ENCODE data around the gene UST. TPM values are rescaled to one million over a fixed set of nuclear protein-coding genes. Genes with fewer than 3 reads are reported as not detected.

The UST gene
- total RNA-seq, 2 donors from 2014 or later: 1.1 to 2.7 TPM

DNA sequence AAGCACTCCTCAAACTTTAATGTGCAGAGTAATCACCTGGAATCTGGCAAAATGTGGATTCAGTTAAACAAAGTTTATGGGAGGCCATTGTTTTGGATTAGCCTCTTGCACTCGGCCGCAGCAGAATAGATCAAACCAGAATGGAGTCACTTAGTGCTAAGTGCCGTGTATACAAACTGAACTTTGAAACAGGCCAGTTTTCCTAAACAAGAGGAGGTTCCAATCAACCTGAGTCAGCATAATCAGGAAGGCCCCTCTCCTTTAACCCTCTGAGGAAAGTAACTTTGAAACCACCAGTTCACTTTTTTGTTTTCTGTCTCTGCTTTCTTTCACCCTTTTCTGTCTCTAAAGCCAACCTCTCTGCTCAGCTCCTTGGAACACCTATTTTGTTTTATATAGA lies 92.2 kb downstream of the UST start:
- no peak for DNase-seq

DNA sequence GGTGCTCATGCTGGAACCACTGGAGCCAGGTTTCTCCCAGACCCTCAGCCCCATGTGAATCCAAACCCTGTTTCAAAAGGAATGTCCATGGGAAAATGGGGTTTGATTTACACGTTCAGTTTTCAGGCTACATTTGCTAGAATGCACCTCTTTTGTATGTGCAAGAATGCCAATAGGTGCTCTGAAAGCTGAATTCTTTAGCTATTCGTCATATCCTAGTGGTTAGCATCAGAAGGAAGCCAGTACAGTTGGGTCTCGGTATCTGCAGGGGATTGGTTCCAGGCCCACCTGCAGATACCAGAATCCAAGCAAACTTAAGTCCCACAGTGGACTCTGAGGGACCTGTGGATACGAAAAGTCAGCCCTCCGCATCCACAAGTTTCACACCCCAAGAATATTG lies 93.4 kb downstream of the UST start:
- Histone ChIP-seq H3K4me3 (no peak overlapping the region), H3K27ac (no peak overlapping the region), H3K36me3 (no peaks in the 10 kb centered on the region), H3K9me3 (no peaks in the 10 kb centered on the region), H3K4me1 (no peaks in the 10 kb centered on the region), H3K9ac (ENCODE audit: low read depth in 2 of 2, low read length in 2 of 2) (no peak overlapping the region), H3K27me3 (no peaks in the 10 kb centered on the region)
- intact Hi-C loops (cut with DNase I): no loop called here
- DNase-seq: no peak
- TF ChIP-seq, protein P1, sequence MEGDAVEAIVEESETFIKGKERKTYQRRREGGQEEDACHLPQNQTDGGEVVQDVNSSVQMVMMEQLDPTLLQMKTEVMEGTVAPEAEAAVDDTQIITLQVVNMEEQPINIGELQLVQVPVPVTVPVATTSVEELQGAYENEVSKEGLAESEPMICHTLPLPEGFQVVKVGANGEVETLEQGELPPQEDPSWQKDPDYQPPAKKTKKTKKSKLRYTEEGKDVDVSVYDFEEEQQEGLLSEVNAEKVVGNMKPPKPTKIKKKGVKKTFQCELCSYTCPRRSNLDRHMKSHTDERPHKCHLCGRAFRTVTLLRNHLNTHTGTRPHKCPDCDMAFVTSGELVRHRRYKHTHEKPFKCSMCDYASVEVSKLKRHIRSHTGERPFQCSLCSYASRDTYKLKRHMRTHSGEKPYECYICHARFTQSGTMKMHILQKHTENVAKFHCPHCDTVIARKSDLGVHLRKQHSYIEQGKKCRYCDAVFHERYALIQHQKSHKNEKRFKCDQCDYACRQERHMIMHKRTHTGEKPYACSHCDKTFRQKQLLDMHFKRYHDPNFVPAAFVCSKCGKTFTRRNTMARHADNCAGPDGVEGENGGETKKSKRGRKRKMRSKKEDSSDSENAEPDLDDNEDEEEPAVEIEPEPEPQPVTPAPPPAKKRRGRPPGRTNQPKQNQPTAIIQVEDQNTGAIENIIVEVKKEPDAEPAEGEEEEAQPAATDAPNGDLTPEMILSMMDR (IDR thresholded peaks at IDR 0.05): no peak

More for the DNA sequence above, 92.2 kb downstream of the UST start:
- intact Hi-C loops (cut with DNase I): no loop called here
- TF ChIP-seq, protein P1 (IDR thresholded peaks at IDR 0.05): no peak
- Histone ChIP-seq H3K27ac (no peak overlapping the region), H3K9me3 (no peaks in the 10 kb centered on the region), H3K4me3 (no peak overlapping the region), H3K9ac (ENCODE audit: low read depth in 2 of 2, low read length in 2 of 2) (no peak overlapping the region), H3K27me3 (no peaks in the 10 kb centered on the region), H3K36me3 (no peaks in the 10 kb centered on the region), H3K4me1 (no peaks in the 10 kb centered on the region)

DNA sequence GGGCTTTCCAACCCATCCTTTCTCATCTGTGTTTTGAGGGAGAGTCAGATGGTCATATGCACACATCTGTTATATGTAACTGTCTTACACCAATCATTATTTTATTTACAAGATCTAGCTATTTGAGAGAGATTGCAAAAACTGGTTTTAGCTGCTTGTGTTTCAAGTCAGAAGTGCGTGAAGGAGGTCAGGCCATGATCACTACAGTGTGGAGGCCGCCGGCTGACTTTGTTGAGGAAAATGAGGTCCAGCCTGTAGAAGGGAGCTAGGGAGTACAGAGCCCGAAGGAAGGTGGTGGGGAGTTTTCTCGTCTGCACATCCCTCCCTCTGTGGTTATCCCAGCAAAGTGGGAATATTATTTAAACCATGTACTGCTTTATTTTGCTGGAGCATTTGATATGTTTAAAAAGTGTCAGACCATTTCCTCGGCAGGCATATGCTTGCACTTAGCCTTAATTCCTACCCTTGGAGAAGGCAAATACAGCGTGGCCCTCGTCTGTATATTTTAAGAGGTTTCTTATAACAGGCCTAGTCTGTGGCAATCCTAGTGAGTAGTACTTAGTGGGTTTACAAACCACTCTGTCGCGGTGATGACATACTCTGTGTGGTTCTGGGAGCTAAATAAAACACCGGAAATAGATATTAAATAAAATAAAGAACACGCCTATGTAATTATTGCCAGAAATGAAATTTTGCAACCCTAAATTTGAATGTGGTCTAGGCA lies 95.6 kb downstream of the UST start:
- no peak overlapping the region for H3K9ac ChIP-seq (ENCODE audit: low read depth in 2 of 2, low read length in 2 of 2)
- no peak for DNase-seq
- H3K4me1 ChIP-seq: no peaks in the 10 kb centered on the region
- no peaks in the 10 kb centered on the region for H3K36me3 ChIP-seq
- H3K4me3 ChIP-seq: no peak overlapping the region
- intact Hi-C loops (cut with DNase I): no loop called here
- TF ChIP-seq, protein P1 (IDR thresholded peaks at IDR 0.05): no peak
- no peaks in the 10 kb centered on the region for H3K27me3 ChIP-seq
- no peak overlapping the region for H3K27ac ChIP-seq
- no peaks in the 10 kb centered on the region for H3K9me3 ChIP-seq

DNA sequence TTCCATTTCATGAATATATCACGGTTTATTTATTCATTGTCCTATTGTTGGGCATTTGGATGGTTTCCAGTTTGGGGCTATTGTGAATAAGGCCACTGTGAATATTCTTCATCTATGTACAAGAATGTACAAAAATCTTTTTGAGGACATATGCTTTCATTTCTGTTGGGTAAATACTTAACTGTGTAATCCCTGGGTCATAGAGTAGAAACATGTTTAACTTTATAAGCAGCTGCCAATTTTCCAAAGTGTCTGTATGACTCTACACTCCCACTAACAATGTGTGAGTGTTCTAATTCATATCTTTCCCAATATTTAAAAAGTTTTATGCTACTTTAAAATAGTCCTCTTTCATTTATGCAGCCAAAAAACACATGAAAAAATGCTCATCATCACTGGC lies 98.6 kb downstream of the UST start:
- TF ChIP-seq, protein P1 (IDR thresholded peaks at IDR 0.05): no peak
- no peaks in the 10 kb centered on the region for H3K9me3 ChIP-seq
- H3K27me3 ChIP-seq: no peaks in the 10 kb centered on the region
- no peak overlapping the region for H3K4me3 ChIP-seq
- H3K36me3 ChIP-seq: no peaks in the 10 kb centered on the region
- no peak overlapping the region for H3K27ac ChIP-seq
- intact Hi-C loops (cut with DNase I): no loop called here
- no peak for DNase-seq
- H3K9ac ChIP-seq (ENCODE audit: low read depth in 2 of 2, low read length in 2 of 2): no peak overlapping the region
- no peaks in the 10 kb centered on the region for H3K4me1 ChIP-seq

DNA sequence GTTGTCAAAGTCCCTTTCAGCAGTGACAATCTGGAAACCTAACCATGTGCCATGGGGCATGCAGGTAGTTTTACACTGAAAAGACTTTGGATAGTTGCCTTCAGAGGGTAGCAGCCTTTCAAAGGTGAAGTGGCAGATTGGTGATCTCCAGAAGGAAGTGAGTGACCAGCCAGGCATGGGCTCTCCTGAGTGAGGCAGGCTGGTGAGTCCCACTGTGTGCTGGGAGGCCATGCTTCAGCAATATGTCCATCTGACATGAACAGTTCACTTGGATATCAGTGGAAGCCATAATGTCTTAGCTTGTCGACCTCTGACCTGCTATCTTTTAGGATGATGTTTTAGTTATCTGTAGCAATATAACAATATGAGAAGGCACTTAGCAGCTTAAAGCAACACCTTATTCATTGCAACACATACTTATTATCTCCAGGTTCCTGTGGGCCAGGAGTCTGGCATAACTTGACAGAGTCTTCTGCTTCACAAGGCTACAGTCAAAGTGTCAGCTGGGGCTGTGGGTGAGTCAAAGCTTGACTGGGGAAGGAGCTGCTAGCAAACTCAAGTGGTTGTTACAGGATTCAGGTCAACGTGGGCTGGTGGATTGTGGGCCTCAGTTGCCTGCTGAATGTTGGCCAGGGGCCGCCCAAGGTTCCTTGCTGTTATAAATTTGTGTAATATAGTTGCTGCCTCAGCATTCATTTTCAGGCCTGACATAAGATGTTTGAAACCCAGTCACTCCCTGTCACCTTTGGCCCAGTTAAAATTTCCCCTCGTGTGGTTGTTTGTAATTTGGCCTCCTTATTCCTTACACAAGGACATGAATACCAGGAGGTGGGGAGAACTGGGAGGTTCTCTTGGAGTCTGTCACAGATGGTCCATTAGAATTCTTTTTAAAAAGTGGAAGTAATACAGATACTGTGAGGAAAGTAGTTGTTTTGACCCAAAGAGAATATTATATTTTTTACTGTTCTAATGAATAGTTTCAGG lies 100.2 kb downstream of the UST start:
- TF ChIP-seq, protein P1 (IDR thresholded peaks at IDR 0.05): no peak
- Histone ChIP-seq H3K4me3 (no peak overlapping the region), H3K36me3 (no peaks in the 10 kb centered on the region), H3K4me1 (no peaks in the 10 kb centered on the region), H3K27me3 (no peaks in the 10 kb centered on the region), H3K9ac (ENCODE audit: low read depth in 2 of 2, low read length in 2 of 2) (no peak overlapping the region), H3K9me3 (no peaks in the 10 kb centered on the region), H3K27ac (no peak overlapping the region)
- intact Hi-C loops (cut with DNase I): no loop called here
- no peak for DNase-seq
